ENCODE measurements around the gene PPFIBP2.

The PPFIBP2 gene

DNA sequence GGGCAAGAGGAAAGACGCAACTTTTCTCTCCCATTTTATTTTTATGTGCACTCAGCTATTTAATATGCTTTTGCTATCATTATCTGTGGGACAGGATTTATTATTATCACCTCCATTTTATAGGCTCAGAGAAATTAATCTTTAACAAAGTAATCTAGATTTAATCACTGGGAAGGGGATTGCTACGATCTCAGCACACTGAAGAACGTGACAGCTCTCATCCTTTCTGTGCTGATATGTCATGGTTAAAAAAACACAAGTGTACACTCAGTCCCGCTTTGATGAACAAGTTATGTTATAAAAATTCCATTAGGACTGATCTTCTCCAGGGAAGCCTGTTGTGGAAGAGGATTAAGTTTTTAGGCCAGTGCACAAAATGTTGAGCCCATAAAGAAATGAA is 121.9 kb downstream of the PPFIBP2 start:
- no peak for TF ChIP-seq CTCF (IDR thresholded peaks at IDR 0.05)

DNA sequence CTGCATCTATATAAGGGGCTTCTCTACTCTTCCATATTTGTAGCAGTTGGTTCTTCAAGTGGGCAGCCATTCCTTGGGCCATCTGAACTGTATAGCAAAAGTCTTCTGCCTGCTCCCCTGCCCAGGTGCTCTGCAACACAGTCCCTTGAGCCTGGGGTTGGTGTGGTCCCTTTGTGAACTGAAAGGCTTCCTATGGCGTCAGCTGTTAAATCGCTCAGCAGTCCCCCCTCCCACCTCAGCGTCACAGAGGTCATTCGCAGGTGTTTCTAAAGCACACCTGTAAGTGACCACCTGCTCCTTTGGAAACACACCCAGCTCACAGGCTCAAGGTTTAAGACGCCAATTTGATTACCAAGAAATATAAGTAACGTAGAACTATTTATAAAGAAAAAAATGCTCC is 122.6 kb downstream of the PPFIBP2 start:
- no peak for TF ChIP-seq CTCF (IDR thresholded peaks at IDR 0.05)

DNA sequence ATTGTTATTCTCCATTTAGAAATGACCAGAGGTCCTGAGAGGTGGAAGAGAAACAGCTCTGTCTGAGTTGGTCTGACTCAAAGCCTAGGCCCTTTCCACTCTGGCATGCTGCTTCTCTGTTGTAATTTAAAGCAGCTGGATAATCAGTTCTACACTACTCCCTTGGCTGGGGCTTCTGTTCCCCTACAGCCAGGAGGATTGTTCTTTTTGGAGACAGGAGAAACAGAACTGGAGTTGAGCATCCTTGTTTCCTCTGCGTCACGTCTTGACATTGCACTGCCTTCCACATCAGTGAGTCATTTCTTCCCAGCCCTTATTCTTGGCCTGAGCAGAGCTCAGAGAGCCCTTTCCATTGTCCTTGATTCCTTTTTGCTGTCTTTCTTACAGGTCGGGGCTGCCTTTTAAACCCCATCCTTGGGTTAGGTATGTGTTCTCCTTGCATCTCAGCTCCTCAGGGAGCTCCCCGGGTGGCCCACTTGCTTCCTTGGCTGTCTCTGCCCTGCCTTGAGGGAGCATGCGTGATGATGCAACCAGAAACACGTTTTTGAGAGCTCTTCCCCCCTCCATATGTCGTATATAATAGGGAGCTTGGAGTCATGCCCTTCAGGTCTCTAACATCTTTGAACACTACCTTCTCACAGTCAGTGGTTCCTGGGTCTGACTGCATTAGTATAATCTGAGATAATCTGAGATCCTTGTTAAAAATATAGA is 123.8 kb downstream of the PPFIBP2 start:
- no peak for TF ChIP-seq CTCF (IDR thresholded peaks at IDR 0.05)

DNA sequence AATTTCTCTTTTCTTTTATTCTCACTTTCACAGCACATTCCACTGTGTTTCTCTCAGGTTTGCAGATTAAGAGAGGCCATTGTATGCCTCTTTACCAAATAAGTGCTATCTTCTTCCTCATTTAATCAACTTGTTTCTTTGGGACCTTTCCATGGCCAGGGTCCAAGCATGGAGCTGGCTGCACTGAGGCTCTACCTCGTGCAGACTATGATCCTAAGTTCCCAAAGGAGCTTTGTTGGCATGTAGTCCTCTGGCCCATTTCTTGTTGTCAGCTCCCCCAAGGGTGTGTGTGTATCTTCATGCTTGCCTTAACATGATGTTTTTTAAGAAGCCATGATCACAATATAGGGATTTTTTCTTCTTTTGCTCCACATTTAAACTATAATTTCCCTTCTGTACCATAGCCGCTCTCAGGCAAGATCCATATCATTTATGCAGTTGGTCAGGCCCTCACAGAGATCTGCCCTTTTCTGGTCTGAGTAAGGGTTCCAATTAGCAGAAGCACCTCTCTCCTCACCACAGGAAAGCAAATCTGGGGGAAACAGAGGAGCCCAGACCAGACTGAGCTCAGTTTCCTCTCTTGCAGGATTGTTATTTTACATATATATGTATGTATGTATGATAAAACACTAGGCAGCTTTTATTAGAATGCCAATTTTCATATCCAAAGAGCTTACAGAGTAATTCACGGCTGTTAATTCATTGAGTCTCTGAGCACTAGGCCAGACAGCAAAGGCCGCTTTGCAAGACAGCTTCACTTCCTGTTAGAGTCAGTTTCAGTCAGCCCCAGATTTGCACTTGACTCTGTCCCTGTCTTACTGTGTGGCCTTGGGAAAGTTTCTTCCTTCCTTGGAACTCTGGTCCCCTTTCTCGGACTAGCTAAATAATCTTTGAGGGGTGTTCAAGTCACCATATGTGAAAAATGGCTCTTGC is 125.2 kb downstream of the PPFIBP2 start:
- no peak for TF ChIP-seq CTCF (IDR thresholded peaks at IDR 0.05)

- TF ChIP-seq CTCF (IDR thresholded peaks at IDR 0.05): no peak
Observed at GRCh38 chr11:7639643-7640025, 125.8 kb downstream of the PPFIBP2 start.

DNA sequence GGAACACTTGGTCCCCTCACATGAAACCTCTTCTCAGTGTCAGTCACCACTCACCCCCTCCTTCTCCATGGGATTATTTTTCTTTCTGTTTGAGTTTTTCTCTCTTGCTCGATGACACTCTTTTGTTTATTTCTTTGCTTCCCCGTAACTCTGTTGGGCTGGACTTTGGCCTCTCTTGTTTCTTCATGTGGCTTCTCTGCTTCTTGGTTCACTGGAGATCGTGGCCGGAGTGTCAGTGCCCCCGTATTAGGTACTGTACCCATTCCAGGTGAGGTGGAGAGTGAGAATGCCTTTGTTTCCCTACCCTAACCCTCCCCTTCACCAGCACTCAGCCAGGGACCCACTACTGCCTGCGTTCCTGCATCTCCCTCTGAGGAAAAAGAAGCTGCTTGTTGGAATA is 127.0 kb downstream of the PPFIBP2 start:
- no peak for TF ChIP-seq CTCF (IDR thresholded peaks at IDR 0.05)

DNA sequence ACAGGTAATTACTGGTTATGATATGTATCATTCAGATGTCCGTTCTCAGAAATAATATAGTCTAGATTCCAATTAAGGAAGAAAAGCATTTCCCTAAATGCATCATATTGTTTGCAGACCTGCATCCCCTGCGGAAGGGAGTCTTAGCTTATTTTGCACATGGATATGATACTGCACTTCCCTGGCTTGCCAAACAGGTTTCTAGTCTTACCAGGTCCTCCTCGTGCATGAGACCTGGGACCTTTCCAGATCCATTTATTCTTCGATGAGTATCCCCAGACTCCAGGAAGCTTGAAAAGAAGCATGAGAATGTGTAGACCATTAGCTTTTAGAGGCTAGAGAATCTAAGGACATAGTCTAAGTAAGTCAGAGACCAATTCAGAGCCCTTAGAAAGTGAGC is 128.9 kb downstream of the PPFIBP2 start:
- TF ChIP-seq CTCF (IDR thresholded peaks at IDR 0.05): no peak

All from LNCAP (cell line).